Measurements from ENCODE around the gene SYN1. TPM values are rescaled to one million over a fixed set of nuclear protein-coding genes. Genes with fewer than 3 reads are reported as not detected.
A peak's percentile ranks its signal among the peaks of the same experiment; 100 is the strongest.

The SYN1 gene
- total and polyA plus RNA-seq, 2 experiments from 2014 or later, result 3.6 to 6.7 TPM

DNA sequence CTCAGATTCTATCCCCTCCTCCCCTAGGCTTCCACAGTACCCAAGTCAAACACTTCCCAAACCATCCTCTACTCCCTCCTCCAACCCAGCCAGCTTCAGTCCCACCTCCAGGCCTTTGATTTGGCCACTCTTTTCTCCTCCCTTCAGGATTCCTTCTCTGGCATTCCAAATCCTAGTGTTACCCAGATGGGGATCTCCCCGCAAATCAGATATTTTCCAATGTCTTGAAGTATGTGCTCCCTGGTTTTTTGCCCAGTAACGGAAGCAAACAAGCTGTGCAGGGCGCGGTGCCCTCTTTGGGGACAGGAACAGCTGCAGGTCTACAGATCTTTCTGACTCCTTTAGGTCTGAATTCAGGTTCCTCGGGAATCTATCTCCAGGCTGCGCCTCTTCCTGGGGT, 2.2 kb upstream of the SYN1 start (continued):
- TF ChIP-seq, protein P1, sequence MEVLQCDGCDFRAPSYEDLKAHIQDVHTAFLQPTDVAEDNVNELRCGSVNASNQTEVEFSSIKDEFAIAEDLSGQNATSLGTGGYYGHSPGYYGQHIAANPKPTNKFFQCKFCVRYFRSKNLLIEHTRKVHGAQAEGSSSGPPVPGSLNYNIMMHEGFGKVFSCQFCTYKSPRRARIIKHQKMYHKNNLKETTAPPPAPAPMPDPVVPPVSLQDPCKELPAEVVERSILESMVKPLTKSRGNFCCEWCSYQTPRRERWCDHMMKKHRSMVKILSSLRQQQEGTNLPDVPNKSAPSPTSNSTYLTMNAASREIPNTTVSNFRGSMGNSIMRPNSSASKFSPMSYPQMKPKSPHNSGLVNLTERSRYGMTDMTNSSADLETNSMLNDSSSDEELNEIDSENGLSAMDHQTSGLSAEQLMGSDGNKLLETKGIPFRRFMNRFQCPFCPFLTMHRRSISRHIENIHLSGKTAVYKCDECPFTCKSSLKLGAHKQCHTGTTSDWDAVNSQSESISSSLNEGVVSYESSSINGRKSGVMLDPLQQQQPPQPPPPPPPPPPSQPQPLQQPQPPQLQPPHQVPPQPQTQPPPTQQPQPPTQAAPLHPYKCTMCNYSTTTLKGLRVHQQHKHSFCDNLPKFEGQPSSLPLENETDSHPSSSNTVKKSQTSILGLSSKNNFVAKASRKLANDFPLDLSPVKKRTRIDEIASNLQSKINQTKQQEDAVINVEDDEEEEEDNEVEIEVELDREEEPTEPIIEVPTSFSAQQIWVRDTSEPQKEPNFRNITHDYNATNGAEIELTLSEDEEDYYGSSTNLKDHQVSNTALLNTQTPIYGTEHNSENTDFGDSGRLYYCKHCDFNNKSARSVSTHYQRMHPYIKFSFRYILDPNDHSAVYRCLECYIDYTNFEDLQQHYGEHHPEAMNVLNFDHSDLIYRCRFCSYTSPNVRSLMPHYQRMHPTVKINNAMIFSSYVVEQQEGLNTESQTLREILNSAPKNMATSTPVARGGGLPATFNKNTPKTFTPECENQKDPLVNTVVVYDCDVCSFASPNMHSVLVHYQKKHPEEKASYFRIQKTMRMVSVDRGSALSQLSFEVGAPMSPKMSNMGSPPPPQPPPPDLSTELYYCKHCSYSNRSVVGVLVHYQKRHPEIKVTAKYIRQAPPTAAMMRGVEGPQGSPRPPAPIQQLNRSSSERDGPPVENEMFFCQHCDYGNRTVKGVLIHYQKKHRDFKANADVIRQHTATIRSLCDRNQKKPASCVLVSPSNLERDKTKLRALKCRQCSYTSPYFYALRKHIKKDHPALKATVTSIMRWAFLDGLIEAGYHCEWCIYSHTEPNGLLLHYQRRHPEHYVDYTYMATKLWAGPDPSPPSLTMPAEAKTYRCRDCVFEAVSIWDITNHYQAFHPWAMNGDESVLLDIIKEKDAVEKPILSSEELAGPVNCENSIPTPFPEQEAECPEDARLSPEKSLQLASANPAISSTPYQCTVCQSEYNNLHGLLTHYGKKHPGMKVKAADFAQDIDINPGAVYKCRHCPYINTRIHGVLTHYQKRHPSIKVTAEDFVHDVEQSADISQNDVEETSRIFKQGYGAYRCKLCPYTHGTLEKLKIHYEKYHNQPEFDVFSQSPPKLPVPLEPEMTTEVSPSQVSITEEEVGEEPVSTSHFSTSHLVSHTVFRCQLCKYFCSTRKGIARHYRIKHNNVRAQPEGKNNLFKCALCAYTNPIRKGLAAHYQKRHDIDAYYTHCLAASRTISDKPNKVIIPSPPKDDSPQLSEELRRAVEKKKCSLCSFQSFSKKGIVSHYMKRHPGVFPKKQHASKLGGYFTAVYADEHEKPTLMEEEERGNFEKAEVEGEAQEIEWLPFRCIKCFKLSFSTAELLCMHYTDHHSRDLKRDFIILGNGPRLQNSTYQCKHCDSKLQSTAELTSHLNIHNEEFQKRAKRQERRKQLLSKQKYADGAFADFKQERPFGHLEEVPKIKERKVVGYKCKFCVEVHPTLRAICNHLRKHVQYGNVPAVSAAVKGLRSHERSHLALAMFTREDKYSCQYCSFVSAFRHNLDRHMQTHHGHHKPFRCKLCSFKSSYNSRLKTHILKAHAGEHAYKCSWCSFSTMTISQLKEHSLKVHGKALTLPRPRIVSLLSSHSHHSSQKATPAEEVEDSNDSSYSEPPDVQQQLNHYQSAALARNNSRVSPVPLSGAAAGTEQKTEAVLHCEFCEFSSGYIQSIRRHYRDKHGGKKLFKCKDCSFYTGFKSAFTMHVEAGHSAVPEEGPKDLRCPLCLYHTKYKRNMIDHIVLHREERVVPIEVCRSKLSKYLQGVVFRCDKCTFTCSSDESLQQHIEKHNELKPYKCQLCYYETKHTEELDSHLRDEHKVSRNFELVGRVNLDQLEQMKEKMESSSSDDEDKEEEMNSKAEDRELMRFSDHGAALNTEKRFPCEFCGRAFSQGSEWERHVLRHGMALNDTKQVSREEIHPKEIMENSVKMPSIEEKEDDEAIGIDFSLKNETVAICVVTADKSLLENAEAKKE (CRISPR knock-in tag; IDR thresholded peaks at IDR 0.05), result no peak
- TF ChIP-seq POLR2AphosphoS5 (IDR thresholded peaks at IDR 0.05; ENCODE audit: low read depth), result no peak
- TF ChIP-seq, protein P2, sequence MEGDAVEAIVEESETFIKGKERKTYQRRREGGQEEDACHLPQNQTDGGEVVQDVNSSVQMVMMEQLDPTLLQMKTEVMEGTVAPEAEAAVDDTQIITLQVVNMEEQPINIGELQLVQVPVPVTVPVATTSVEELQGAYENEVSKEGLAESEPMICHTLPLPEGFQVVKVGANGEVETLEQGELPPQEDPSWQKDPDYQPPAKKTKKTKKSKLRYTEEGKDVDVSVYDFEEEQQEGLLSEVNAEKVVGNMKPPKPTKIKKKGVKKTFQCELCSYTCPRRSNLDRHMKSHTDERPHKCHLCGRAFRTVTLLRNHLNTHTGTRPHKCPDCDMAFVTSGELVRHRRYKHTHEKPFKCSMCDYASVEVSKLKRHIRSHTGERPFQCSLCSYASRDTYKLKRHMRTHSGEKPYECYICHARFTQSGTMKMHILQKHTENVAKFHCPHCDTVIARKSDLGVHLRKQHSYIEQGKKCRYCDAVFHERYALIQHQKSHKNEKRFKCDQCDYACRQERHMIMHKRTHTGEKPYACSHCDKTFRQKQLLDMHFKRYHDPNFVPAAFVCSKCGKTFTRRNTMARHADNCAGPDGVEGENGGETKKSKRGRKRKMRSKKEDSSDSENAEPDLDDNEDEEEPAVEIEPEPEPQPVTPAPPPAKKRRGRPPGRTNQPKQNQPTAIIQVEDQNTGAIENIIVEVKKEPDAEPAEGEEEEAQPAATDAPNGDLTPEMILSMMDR (conservative IDR thresholded peaks at IDR 0.05; ENCODE audit: low read depth in 2 of 2), result no peak
- no peak for TF ChIP-seq EZH2 (IDR thresholded peaks at IDR 0.05; ENCODE audit: low read depth, unreplicated experiment)
- TF ChIP-seq NANOG (IDR thresholded peaks at IDR 0.05; ENCODE audit: borderline replicate concordance), result no peak
- no peak for TF ChIP-seq ZNF114 (CRISPR knock-in tag; IDR thresholded peaks at IDR 0.05)
- no peak for TF ChIP-seq STAT1 (IDR thresholded peaks at IDR 0.05; ENCODE audit: unreplicated experiment)

GRCh38 chrX:47620303-47620685, 637 bp upstream of the SYN1 start:
- no peak for ATAC-seq
- no peak for DNase-seq (ENCODE audit: low spot score)
- peak overlapping the region; percentile 50 for H3K4me3 ChIP-seq
- H3K4me1 Mint-ChIP-seq, result peaks cover 25% of the 10 kb centered on the region
- H3K9me3 Mint-ChIP-seq, result no peaks in the 10 kb centered on the region
- no peak overlapping the region for H3K27ac ChIP-seq (ENCODE audit: low read depth)
- H3K27me3 Mint-ChIP-seq (ENCODE audit: insufficient read depth, low read depth, poor library complexity), result peaks cover 12% of the 10 kb centered on the region
- H3K4me1 ChIP-seq (ENCODE audit: insufficient read depth), result no peaks in the 10 kb centered on the region
- no peaks in the 10 kb centered on the region for H4K20me1 ChIP-seq (replicated peaks; ENCODE audit: insufficient read depth)
- no peaks in the 10 kb centered on the region for H3K9me2 ChIP-seq (ENCODE audit: insufficient read depth)
- no peaks in the 10 kb centered on the region for H3F3A ChIP-seq (replicated peaks; ENCODE audit: low read depth)
- peak overlapping the region; percentile 69 for H3K4me3 Mint-ChIP-seq
- H3K36me3 ChIP-seq (ENCODE audit: insufficient read depth), result no peaks in the 10 kb centered on the region
- H3K27ac Mint-ChIP-seq, result peak overlapping the region; percentile 89; the same call in 1 of the 2 replicates
- H2AFZ ChIP-seq, result no peak overlapping the region
- no peaks in the 10 kb centered on the region for H3K27me3 ChIP-seq (ENCODE audit: insufficient read depth)
- no peaks in the 10 kb centered on the region for H3K79me2 ChIP-seq (replicated peaks; ENCODE audit: insufficient read depth)
- H3K4me2 ChIP-seq, result peak overlapping the region; percentile 81
- no peaks in the 10 kb centered on the region for H3K36me3 Mint-ChIP-seq (ENCODE audit: low read depth)
- TF ChIP-seq ETS1 (IDR thresholded peaks at IDR 0.05) (no peak), REST (IDR thresholded peaks at IDR 0.05; ENCODE audit: unreplicated experiment) (no peak), EZH2 (IDR thresholded peaks at IDR 0.05; ENCODE audit: low read depth, unreplicated experiment) (no peak), POLR2AphosphoS5 (IDR thresholded peaks at IDR 0.05; ENCODE audit: low read depth) (no peak), JUNB (IDR thresholded peaks at IDR 0.05; ENCODE audit: unreplicated experiment) (no peak), ZNF114 (CRISPR knock-in tag; IDR thresholded peaks at IDR 0.05) (no peak)
- TF ChIP-seq, protein P2 (conservative IDR thresholded peaks at IDR 0.05; ENCODE audit: low read depth in 2 of 2), result no peak

All from GM23338 (cell line).